ENCODE results near the gene KLHL1. TPM values are rescaled to one million over a fixed set of nuclear protein-coding genes. Genes with fewer than 3 reads are reported as not detected.
A peak's percentile ranks its signal among the peaks of the same experiment; 100 is the strongest.

Gene KLHL1
- total RNA-seq, 1 experiment from 2014 or later, result not detected

DNA sequence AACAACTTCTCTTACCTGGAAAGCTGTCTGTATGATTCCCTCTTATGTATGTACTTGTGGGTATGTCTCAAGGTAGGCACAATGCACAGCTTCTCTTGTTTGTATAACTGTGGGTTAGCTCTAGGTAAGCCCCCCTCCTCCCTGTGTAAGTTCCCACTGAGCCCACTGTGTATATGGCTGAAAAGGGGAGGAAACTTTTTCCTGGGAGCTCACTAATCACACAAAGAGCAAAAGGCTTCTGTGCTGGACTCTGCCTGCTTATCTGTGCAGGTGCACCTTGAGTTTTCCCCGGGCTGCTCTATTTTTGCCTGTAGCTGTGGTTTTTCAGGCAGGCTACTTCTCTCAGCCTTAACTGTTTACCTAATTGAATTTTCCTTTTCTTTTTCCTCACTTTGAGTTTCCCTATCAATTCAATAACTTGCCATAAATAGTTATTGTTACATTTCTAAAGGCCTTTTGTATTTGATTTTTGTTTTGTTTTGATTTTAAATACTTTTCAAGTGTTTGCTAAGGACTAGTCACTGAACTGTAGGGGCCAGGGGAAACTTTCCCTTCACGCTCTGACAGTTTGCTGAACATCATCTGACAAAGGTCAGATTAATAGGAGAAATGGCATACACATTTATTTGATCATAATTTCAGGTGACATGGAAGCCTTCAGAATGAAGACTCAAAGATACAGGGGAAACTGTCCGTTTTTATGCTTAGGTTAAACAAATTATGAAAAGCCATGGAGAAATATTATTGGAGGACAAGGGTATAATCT lies 424.1 kb downstream of the KLHL1 start:
- DNase-seq (ENCODE audit: low spot score), result no peak

DNA sequence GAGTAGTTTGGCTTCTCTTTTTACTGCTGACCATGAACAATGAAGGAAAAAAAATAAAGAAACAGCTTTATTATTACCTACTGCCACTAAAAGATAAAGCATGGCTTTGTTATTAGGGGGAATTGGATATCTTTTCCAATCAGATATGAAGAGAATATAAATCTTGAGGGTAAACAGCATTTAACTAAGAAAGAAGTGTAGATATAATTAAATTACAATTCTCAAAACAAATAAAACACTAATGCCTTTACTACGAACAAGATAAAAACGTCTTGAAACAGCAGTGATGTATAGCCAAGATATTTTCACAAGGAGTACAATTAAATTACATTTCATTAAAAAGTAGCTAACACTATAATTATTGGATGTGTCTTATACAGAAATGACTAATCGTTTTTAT lies 426.5 kb downstream of the KLHL1 start:
- DNase-seq (ENCODE audit: low spot score), result no peak

DNA sequence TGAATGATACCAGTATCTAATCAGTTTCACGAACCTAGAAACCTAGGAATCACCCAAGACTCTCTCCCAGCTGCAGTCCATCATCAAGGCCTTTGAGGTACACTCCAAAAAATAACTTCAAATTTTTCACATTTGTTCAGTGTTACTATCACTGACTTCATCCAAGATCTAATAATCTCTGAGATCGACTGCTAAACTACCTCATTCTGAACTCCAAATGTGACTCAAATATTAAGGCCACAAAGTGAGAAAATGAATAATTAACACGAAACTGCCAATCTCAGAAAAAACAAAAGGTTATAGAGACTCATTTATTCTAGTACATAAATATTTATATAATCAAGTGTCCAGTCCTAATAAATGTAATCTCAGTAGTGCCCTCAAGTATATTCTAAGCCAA lies 430.9 kb downstream of the KLHL1 start:
- DNase-seq (ENCODE audit: low spot score), result no peak

DNA sequence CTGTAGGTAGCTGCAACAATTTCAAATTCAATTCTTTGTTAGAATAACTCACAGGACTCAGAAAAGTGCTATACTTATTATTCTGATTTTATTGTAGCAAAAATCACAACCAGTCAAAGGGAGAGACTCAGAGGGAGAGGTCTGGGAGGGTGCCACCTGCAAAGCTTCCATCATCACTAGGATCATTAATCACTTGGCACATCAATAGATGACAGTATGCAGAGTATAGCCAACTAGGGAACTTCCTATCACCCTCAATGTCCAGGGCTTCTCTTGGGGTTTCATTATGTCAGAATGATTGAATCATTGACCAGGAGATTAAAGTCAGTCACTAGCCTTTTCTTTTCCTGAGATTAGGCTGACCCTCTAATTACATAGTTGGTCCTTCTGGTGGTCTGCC lies 432.0 kb downstream of the KLHL1 start:
- no peak for DNase-seq (ENCODE audit: low spot score)

DNA sequence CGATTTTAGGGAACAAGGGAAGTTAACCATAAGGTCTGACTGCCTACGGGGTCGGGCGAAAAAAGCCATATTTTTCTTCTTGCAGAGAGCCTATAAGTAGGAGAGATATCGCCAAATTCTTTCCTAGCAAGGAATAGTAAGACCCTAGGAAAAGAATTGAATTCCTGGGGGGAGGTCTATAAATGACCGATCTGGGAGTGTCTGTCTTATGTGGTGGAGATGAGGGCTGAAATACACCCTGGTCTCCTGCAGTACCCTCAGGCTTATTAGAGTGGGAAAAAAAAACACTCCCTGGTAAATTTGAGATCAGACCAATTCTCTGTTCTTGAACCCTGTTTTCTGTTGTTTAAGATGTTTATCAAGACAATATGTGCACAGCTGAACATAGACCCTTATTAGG lies 448.1 kb downstream of the KLHL1 start:
- no peak for DNase-seq (ENCODE audit: low spot score)

DNA sequence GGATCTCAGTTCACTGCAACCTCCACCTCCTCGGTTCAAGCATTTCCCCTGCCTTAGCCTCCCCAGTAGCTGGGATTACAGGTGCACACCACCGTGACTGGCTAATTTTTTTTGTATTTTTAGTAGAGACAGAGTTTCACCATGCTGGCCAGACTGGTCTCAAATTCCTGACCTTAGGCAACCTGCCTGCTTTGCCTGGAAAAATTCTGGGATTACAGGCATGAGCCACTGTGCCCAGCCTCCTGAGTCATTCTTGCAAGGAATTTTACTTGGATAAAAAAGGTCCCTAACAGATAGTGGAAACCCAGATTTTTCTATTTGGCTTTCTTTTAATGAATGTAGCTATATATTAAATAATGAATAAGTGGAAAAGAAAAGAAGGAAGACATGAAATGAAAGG lies 450.6 kb downstream of the KLHL1 start:
- no peak for DNase-seq (ENCODE audit: low spot score)

DNA sequence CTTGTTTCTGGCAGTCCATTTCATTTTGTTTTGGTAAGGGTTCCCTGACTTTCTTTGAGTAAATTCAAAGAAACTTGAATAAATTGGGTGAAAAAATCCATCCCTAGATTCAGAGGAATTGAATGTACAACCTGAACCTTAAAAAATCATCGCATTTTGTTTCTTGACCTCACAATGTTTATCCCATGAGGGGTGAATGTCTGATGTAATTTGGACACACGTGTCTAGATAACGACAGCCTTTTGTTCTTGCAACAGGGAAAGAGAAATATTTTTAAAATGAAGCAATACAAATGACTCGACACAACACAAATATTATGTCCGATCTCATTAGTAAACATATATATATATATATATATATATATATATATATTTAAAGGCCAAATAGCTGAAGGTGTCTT lies 453.9 kb downstream of the KLHL1 start:
- DNase-seq (ENCODE audit: low spot score), result peak; percentile 8

Other genes with a start within 250 kb of the KLHL1 start
- not detected in 2 replicates for gene ATXN8OS, start 626 bp downstream of the KLHL1 start, total RNA-seq (2014; rRNA removed; shearing (Covaris generic))

Data from H4 (cell line).